ENCODE data around the gene C11orf24. TPM values are rescaled to one million over a fixed set of nuclear protein-coding genes. Genes with fewer than 3 reads are reported as not detected.
A peak's percentile ranks its signal among the peaks of the same experiment; 100 is the strongest.

Gene C11orf24
- total and polyA plus RNA-seq, 9 of the 15 experiments (the other 6 are each of a cell fraction or from before 2014, with no cell fraction given): 2.0 to 65.2 (median 32.5) TPM

GRCh38 chr11:68297812-68298658 is 26.3 kb upstream of the C11orf24 start (continued):
- no peak for TF ChIP-seq AFF1 (IDR thresholded peaks at IDR 0.05; ENCODE audit: low read depth in 1 of 2, partially characterized antibody in 2 of 2)
- TF ChIP-seq UBTF (IDR thresholded peaks at IDR 0.05; ENCODE audit: borderline replicate concordance in 1 of 2, low read depth in 2 of 2, low read length in 2 of 2): 0 out of 4 replicates have a peak, but pooled peaks of 1 of the 2 experiments have one; percentile 55
- peak; percentile 82 for TF ChIP-seq ZBTB7A (IDR thresholded peaks at IDR 0.05; ENCODE audit: borderline replicate concordance, control insufficient read depth, low read depth, low read length)
- TF ChIP-seq ZBTB9 (CRISPR knock-in tag; IDR thresholded peaks at IDR 0.05): 0 out of 2 replicates have a peak, but pooled peaks have one; percentile 75
- no peak for TF ChIP-seq CEBPG (CRISPR knock-in tag; IDR thresholded peaks at IDR 0.05)
- TF ChIP-seq CEBPG (tag; conservative IDR thresholded peaks at IDR 0.05 in 1 of 2, IDR thresholded peaks at IDR 0.05 in 1 of 2): no peak
- TF ChIP-seq POLR2B (IDR thresholded peaks at IDR 0.05; ENCODE audit: low read depth, partially characterized antibody): no peak
- peak; percentile 54; the same call in 1 of the 2 replicates for TF ChIP-seq BCOR (IDR thresholded peaks at IDR 0.05)
- TF ChIP-seq SRSF1 (IDR thresholded peaks at IDR 0.05; ENCODE audit: low read depth, low read length): no peak
- no peak for TF ChIP-seq TCF7 (IDR thresholded peaks at IDR 0.05; ENCODE audit: borderline replicate concordance)
- TF ChIP-seq TRIM28 (IDR thresholded peaks at IDR 0.05): no peak
- TF ChIP-seq SP1 (CRISPR knock-in tag; IDR thresholded peaks at IDR 0.05): no peak
- no peak for TF ChIP-seq ZFP1 (CRISPR knock-in tag; IDR thresholded peaks at IDR 0.05)
- peak; percentile 40; the same call in 1 of the 2 replicates for TF ChIP-seq ZNF592 (IDR thresholded peaks at IDR 0.05)
- TF ChIP-seq ZNF24 (IDR thresholded peaks at IDR 0.05): no peak
